SK-N-SH (cell line): ENCODE results near the gene CRAT. TPM values are rescaled to one million over a fixed set of nuclear protein-coding genes. Genes with fewer than 3 reads are reported as not detected.

Experiments
- CTCF ChIA-PET: fragments of 300-600, 350-600 bp; formaldehyde crosslinking; extraction: SDS; loops from one replicate; lab custom pipeline; 2021; lab: Yijun Ruan, JAX
- POLR2A ChIA-PET: fragments of 350-600 bp; sonication (Branson Sonifier 250); formaldehyde crosslinking; extraction: SDS; loops from one replicate; lab custom pipeline; 2020; ENCODE audit warnings: antibody characterized with exemption, inconsistent platforms; lab: Yijun Ruan, JAX
- DNase-seq: peaks from one replicate; pipeline ENCODE4 v3.0.0; 2012
- H2AFZ ChIP-seq: fragments of 200-600 bp; sonication (generic); 2 replicates; pipeline ENCODE4 v1.8.1; 2016; ENCODE audit warnings: antibody characterized with exemption, mild to moderate bottlenecking, low read depth
- H3F3A ChIP-seq: fragments of 200-600 bp; sonication (generic); replicated peaks from 2 replicates; pipeline ENCODE3; 2016; ENCODE audit warnings: antibody characterized with exemption, mild to moderate bottlenecking; ENCODE audit not compliant: insufficient read depth
- H3K27ac ChIP-seq, 2 experiments: fragments of 200-500 bp in 1 of 2; fragments of 200-600 bp in 1 of 2; sonication (Bioruptor generic) in 1 of 2; sonication (generic), shearing (Covaris generic) in 1 of 2; 2 replicates each; pipeline versions ENCODE4 v1.5.1 to v1.6.1; 2014 to 2016; ENCODE audit warnings: low read depth in 2 of 2, inconsistent platforms in 1 of 2, low read length in 1 of 2, mild to moderate bottlenecking in 1 of 2, mixed read lengths in 1 of 2
- H3K27me3 ChIP-seq: fragments of 200-600 bp; sonication (generic), shearing (Covaris generic); 2 replicates; pipeline ENCODE4 v1.6.1; 2016; ENCODE audit warnings: mixed run types; ENCODE audit not compliant: insufficient read depth
- H3K36me3 ChIP-seq, 2 experiments: fragments of 200-500 bp in 1 of 2; fragments of 200-600 bp in 1 of 2; sonication (Bioruptor generic) in 1 of 2; sonication (generic) in 1 of 2; replicated peaks in 1 of 2; 2 replicates each; pipeline versions ENCODE3 to v1.5.1; 2014 to 2016; ENCODE audit warnings: low read length in 1 of 2, mild to moderate bottlenecking in 1 of 2; ENCODE audit not compliant: insufficient read depth in 2 of 2, control insufficient read depth in 1 of 2
- H3K4me1 ChIP-seq, 2 experiments: fragments of 200-500 bp in 1 of 2; fragments of 200-600 bp in 1 of 2; sonication (Bioruptor generic) in 1 of 2; sonication (generic), shearing (Covaris generic) in 1 of 2; 2 replicates each; pipeline versions ENCODE4 v1.5.1 to v1.6.1; 2014 to 2016; ENCODE audit warnings: low read depth in 1 of 2, low read length in 1 of 2, mixed run types in 1 of 2; ENCODE audit not compliant: insufficient read depth in 2 of 2, control insufficient read depth in 1 of 2
- H3K4me2 ChIP-seq: fragments of 200-600 bp; sonication (generic), shearing (Covaris generic); 2 replicates; pipeline ENCODE4 v1.6.1; 2017; ENCODE audit warnings: mixed run types
- H3K4me3 ChIP-seq, 2 experiments: fragments of 200-500 bp in 1 of 2; fragments of 200-600 bp in 1 of 2; sonication (Bioruptor generic) in 1 of 2; sonication (generic), shearing (Covaris generic) in 1 of 2; 2 replicates each; pipeline versions ENCODE4 v1.5.1 to v1.8.1; 2014 to 2016; ENCODE audit warnings: low read depth in 2 of 2, inconsistent platforms in 1 of 2, low read length in 1 of 2, mild to moderate bottlenecking in 1 of 2, mixed read lengths in 1 of 2, moderate library complexity in 1 of 2
- H3K79me2 ChIP-seq: fragments of 200-600 bp; sonication (generic); 2 replicates; pipeline ENCODE4 v1.8.1; 2017; ENCODE audit warnings: mild to moderate bottlenecking; ENCODE audit not compliant: insufficient read depth
- H3K9ac ChIP-seq: fragments of 200-600 bp; sonication (generic); 2 replicates; pipeline ENCODE4 v1.6.1; 2017; ENCODE audit warnings: mixed run types
- H3K9me2 ChIP-seq: fragments of 200-600 bp; sonication (generic); 2 replicates; pipeline ENCODE4 v1.6.1; 2017; ENCODE audit warnings: mixed run types
- H3K9me3 ChIP-seq: fragments of 200-600 bp; sonication (generic); 2 replicates; pipeline ENCODE4 v1.6.1; 2017; ENCODE audit warnings: mixed run types, mild to moderate bottlenecking, moderate library complexity
- H4K20me1 ChIP-seq: fragments of 200-600 bp; sonication (generic); 2 replicates; pipeline ENCODE4 v1.6.1; 2017; ENCODE audit warnings: mild to moderate bottlenecking, mixed run types; ENCODE audit not compliant: insufficient read depth
- CHD2 ChIP-seq: fragments of 150-350 bp; IDR thresholded peaks from 2 replicates; pipeline ENCODE4 v1.6.1; 2018; ENCODE audit warnings: low read length; ENCODE audit not compliant: partially characterized antibody
- CTCF ChIP-seq: fragments of 200-600 bp; sonication (generic); IDR thresholded peaks from 2 replicates; pipeline ENCODE4 v1.6.1; 2017; ENCODE audit warnings: antibody characterized with exemption, mild to moderate bottlenecking, moderate library complexity
- PBX3 ChIP-seq: IDR thresholded peaks from 2 replicates; pipeline ENCODE4; 2012
- RAD21 ChIP-seq: IDR thresholded peaks from 2 replicates; pipeline ENCODE4 v1.6.1; 2012; ENCODE audit warnings: mild to moderate bottlenecking, low read length
- RCOR1 ChIP-seq: fragments of 150-350 bp; IDR thresholded peaks from 2 replicates; pipeline ENCODE4 v1.6.1; 2017; ENCODE audit warnings: antibody characterized with exemption, low read length
- TCF12 ChIP-seq: IDR thresholded peaks from 2 replicates; pipeline ENCODE4 v1.4.0; 2012
- YY1 ChIP-seq: IDR thresholded peaks from 2 replicates; pipeline ENCODE4 v1.4.0; 2012; ENCODE audit warnings: low read depth, mild to moderate bottlenecking
- WGBS: methylation state at CpG from one replicate; pipeline ENCODE4 v1.1.6; 2017; ENCODE audit warnings: low lambda C conversion rate; 5-methylcytosine and 5-hydroxymethylcytosine counted together
- polyA plus RNA-seq, 3 experiments: library from polyadenylated mRNA; depleted of rRNA; stranded (reverse); fragments of >200 nt; gene quantifications; 2 replicates each; pipeline ENCODE4 v1.2.3, GENCODE V29; 2012
- TF ChIP-seq, protein P1 (sequence below): IDR thresholded peaks from 2 replicates; pipeline ENCODE4 v1.4.0; 2012; ENCODE audit warnings: low read depth, borderline replicate concordance

Gene CRAT
- polyA plus RNA-seq, 1 of the 3 experiments (the other 2 are of a cell fraction), result 44.5 TPM

DNA sequence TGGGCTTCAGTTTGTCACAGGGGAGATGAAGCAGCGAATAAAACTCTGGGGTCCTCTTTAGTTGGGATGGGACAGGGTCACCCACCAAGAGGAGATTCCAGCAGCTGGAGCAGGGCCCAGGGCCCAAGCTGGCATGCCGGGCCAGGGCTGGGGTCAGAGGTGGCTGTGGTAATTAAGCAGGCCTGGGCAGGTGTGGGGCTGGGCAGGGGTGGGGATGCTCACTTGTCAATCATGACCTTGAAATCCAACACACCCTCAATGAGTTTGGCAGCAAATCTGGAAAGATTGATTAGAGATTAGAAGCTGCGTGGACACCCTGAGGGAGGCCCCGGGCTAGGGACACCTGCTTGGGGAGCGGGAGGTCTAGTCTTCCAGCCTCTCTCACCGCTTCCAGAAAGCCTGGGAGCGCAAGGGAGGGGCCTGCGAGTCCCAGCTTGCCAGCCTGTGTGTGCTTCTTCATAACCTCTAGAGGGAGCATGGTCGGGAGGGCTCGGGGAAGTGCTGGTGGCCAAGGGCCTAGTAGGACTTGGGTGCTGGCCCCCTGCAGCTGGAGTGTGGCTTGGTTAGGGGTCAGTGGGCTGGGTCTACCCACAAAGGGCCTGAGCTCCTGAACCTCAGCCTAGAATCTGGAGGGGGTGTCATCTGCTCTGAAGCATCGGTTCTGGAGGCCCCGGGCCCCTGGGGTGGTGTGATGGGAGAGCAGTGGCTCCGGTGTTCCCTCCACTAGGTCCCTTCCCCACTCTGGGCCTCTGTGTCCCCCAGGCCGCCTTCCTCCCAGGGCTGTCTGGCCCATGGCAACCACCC lies 7.6 kb downstream of the CRAT start:
- Histone ChIP-seq H3K27ac (no peak overlapping the region), H3K4me1 (no peaks in the 10 kb centered on the region), H3K27me3 (no peaks in the 10 kb centered on the region), H3K36me3 (peaks cover 0 to 23% of the 10 kb centered on the region in 2 experiments), H3K4me3 (no peak overlapping the region), H4K20me1 (no peaks in the 10 kb centered on the region), H3F3A (no peaks in the 10 kb centered on the region), H3K9me2 (no peaks in the 10 kb centered on the region), H3K79me2 (no peaks in the 10 kb centered on the region), H3K9me3 (no peaks in the 10 kb centered on the region), H3K9ac (no peak overlapping the region), H3K4me2 (no peak overlapping the region), H2AFZ (no peak overlapping the region)
- peak; percentile 72 for DNase-seq
- TF ChIP-seq YY1, result no peak
- TF ChIP-seq CTCF, result peak; percentile 52
- no peak for TF ChIP-seq TCF12
- whole genome bisulfite sequencing, result 76% methylated on average over 6 of the region's 14 CpGs
- POLR2A ChIA-PET, result no interaction called here
- CTCF ChIA-PET, result interaction anchor here (0.6 to 1.6 kb wide), 4 partner anchors 11 to 29 kb away, joined by 3 to 5 read pairs (median 4); no protein-coding TSS in a partner anchor

- Histone ChIP-seq H3K9me3 (no peaks in the 10 kb centered on the region), H3K36me3 (peaks cover 0 to 22% of the 10 kb centered on the region in 2 experiments), H3K4me3 (no peak overlapping the region), H3K27ac (no peak overlapping the region), H2AFZ (no peak overlapping the region), H3K9me2 (no peaks in the 10 kb centered on the region), H3K4me2 (no peak overlapping the region), H3F3A (no peaks in the 10 kb centered on the region), H3K27me3 (no peaks in the 10 kb centered on the region), H3K9ac (no peak overlapping the region), H3K4me1 (no peaks in the 10 kb centered on the region), H4K20me1 (no peaks in the 10 kb centered on the region), H3K79me2 (no peaks in the 10 kb centered on the region)
- TF ChIP-seq RAD21 (no peak), RCOR1 (no peak), PBX3 (no peak), CHD2 (no peak)
- TF ChIP-seq, protein P1, sequence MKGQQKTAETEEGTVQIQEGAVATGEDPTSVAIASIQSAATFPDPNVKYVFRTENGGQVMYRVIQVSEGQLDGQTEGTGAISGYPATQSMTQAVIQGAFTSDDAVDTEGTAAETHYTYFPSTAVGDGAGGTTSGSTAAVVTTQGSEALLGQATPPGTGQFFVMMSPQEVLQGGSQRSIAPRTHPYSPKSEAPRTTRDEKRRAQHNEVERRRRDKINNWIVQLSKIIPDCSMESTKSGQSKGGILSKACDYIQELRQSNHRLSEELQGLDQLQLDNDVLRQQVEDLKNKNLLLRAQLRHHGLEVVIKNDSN, result no peak
- POLR2A ChIA-PET, result no interaction called here
- 91% methylated on average over 4 of the region's 13 CpGs for WGBS
- no peak for DNase-seq
- CTCF ChIA-PET, result no interaction called here
Measured at GRCh38 chr9:129102095-129102525, 8.5 kb downstream of the CRAT start.
